ENCODE measurements around the gene SYCN.

SYCN gene

DNA sequence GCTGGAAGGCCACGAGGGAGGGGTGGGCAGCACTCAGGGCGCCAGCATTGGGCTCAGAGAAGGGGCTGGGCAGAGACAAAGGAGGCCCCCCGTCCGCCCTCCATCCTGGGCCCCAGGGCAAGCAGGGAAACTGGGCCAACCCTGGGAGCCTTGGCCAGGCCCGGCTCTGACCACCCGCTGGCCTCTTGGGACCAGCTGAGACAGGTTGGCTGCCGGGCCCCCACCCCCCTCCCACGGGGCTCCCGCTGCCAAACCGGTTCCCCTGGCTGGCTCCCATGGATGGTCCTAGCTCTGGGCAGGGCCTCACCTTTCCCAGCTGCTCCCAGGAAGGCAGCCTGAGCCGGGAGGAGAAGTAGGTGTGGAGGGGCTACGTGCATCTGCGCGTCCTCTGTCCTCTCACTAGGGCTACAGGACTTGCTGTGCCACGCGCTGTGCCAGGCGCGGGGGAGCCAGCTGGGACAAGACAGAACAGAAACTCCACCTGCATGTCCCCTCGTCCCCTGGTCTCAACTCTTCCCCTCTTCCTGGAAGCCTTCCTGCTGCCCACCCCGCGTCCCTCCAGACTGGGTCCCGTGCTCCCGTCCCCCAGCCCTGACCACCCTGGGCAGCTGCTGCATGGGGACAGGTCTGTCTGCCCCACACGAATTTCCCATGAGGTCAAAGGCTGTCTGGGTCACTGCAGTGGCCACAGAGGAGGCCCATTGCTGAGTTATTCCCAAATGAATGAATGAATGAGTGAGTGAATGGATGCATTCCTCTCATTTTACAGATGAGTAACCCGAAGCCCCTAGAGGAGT is 36.4 kb downstream of the SYCN start:
- H3K9me3 ChIP-seq (ENCODE audit: insufficient read depth, low read depth, low read length) = no peaks in the 10 kb centered on the region
- peaks cover 23% of the 10 kb centered on the region; the same call in 1 of the 2 replicates for H3K36me3 ChIP-seq (ENCODE audit: insufficient read depth, low read length)
- H4K20me1 ChIP-seq (ENCODE audit: insufficient read depth, low read length, poor library complexity, severe bottlenecking) = peaks cover 17% of the 10 kb centered on the region

DNA sequence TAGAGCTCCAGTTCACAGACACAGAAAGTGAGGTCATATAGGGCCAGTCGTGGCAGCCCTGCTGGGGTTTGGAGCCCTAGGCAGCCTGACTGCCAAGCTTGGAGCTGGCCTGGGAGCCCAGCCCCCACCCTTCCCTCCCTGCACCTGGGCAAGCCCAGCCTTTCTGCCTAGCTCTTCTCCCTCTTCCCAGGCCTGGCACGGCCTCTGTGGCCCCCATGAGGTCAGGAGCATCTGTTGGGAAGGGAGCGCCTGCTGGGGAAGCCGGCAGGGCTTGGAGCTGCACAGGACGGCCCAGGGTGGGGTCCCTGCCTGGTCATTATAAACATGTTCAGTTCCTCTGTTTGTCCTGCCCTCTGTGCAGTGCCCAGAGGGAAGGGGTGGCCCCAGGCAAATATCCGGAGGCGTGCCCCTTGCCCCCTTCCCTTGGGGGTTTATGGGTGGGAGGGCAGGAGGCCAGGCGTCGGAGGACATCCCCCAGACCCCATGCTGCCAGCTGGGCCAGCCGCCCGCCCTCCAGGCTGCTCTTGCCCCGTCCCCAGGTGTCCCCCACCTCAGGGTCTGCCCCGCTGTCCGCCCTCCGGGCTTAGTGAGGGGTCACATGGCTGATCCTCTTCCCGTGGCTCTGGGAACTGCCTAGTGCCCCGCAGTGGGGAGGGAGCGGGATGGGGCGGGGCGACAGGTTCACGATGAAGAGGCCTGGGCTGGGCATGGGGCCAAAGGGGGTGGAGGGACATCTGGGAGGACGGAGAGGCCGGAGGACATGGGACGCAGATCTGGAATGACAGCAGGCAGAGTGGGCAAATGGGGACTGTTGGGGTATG is 37.3 kb downstream of the SYCN start:
- TF ChIP-seq, protein P1, sequence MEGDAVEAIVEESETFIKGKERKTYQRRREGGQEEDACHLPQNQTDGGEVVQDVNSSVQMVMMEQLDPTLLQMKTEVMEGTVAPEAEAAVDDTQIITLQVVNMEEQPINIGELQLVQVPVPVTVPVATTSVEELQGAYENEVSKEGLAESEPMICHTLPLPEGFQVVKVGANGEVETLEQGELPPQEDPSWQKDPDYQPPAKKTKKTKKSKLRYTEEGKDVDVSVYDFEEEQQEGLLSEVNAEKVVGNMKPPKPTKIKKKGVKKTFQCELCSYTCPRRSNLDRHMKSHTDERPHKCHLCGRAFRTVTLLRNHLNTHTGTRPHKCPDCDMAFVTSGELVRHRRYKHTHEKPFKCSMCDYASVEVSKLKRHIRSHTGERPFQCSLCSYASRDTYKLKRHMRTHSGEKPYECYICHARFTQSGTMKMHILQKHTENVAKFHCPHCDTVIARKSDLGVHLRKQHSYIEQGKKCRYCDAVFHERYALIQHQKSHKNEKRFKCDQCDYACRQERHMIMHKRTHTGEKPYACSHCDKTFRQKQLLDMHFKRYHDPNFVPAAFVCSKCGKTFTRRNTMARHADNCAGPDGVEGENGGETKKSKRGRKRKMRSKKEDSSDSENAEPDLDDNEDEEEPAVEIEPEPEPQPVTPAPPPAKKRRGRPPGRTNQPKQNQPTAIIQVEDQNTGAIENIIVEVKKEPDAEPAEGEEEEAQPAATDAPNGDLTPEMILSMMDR (conservative IDR thresholded peaks at IDR 0.05; ENCODE audit: low read length) = no peak
- TF ChIP-seq EZH2phosphoT487 (IDR thresholded peaks at IDR 0.05; ENCODE audit: borderline replicate concordance) = no peak
- Histone ChIP-seq H3K27me3 (ENCODE audit: insufficient read depth, low read length, poor library complexity, severe bottlenecking) (no peaks in the 10 kb centered on the region), H4K20me1 (ENCODE audit: insufficient read depth, low read length, poor library complexity, severe bottlenecking) (peaks cover 20% of the 10 kb centered on the region), H3K79me2 (ENCODE audit: insufficient read depth, low read length) (peaks cover 27% of the 10 kb centered on the region; the same call in 1 of the 2 replicates), H3K9me3 (ENCODE audit: insufficient read depth, low read depth, low read length) (no peaks in the 10 kb centered on the region), H3K4me3 (ENCODE audit: low read length, poor library complexity, severe bottlenecking) (no peak overlapping the region), H3K4me1 (ENCODE audit: insufficient read depth, low read length, poor library complexity, severe bottlenecking) (no peaks in the 10 kb centered on the region), H3K4me2 (ENCODE audit: low read depth, low read length, poor library complexity, severe bottlenecking) (no peak overlapping the region), H3K9me2 (replicated peaks; ENCODE audit: low read depth, low read length) (no peaks in the 10 kb centered on the region), H3F3A (ENCODE audit: low read depth) (no peaks in the 10 kb centered on the region), H3K36me3 (ENCODE audit: insufficient read depth, low read length) (peaks cover 18% of the 10 kb centered on the region; the same call in 1 of the 2 replicates), H3K9ac (ENCODE audit: low read depth, low read length, poor library complexity, severe bottlenecking) (no peak overlapping the region), H2AFZ (ENCODE audit: low read length) (no peak overlapping the region)

More for the DNA sequence above, 36.4 kb downstream of the SYCN start:
- Histone ChIP-seq H3K9ac (ENCODE audit: low read depth, low read length, poor library complexity, severe bottlenecking) (no peak overlapping the region), H3F3A (ENCODE audit: low read depth) (no peaks in the 10 kb centered on the region), H2AFZ (ENCODE audit: low read length) (no peak overlapping the region), H3K4me1 (ENCODE audit: insufficient read depth, low read length, poor library complexity, severe bottlenecking) (no peaks in the 10 kb centered on the region), H3K4me3 (ENCODE audit: low read length, poor library complexity, severe bottlenecking) (no peak overlapping the region), H3K79me2 (ENCODE audit: insufficient read depth, low read length) (peaks cover 24% of the 10 kb centered on the region; the same call in 1 of the 2 replicates), H3K27me3 (ENCODE audit: insufficient read depth, low read length, poor library complexity, severe bottlenecking) (no peaks in the 10 kb centered on the region), H3K9me2 (replicated peaks; ENCODE audit: low read depth, low read length) (no peaks in the 10 kb centered on the region), H3K4me2 (ENCODE audit: low read depth, low read length, poor library complexity, severe bottlenecking) (no peak overlapping the region)
- TF ChIP-seq, protein P1 (conservative IDR thresholded peaks at IDR 0.05; ENCODE audit: low read length) = no peak
- TF ChIP-seq EZH2phosphoT487 (IDR thresholded peaks at IDR 0.05; ENCODE audit: borderline replicate concordance) = no peak

DNA sequence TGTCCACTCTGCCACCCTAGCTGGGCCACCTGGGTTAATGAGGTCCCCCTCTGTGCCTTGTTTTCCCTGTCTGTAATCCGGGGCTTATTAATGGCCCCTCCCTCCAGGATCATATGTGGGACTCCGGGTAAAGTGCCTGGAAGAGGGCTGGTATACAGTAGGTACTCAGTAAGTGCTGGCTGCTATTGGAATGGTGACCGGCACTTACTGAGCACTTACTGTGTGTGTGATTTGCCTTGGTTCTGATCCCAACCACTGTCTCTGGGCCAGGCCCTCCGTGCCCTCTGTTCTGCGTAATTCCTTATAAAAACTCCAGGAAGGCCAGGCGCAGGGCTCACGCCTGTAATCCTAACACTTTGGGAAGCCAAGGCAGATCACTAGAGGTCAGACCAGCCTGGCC is 38.2 kb downstream of the SYCN start:
- Histone ChIP-seq H3K4me1 (ENCODE audit: insufficient read depth, low read length, poor library complexity, severe bottlenecking) (no peaks in the 10 kb centered on the region), H3K4me2 (ENCODE audit: low read depth, low read length, poor library complexity, severe bottlenecking) (no peak overlapping the region), H3K9me2 (replicated peaks; ENCODE audit: low read depth, low read length) (no peaks in the 10 kb centered on the region), H3K36me3 (ENCODE audit: insufficient read depth, low read length) (peaks cover 12% of the 10 kb centered on the region; the same call in 1 of the 2 replicates), H3F3A (ENCODE audit: low read depth) (no peaks in the 10 kb centered on the region), H3K79me2 (ENCODE audit: insufficient read depth, low read length) (peaks cover 35% of the 10 kb centered on the region; the same call in 1 of the 2 replicates), H3K9me3 (ENCODE audit: insufficient read depth, low read depth, low read length) (no peaks in the 10 kb centered on the region), H4K20me1 (ENCODE audit: insufficient read depth, low read length, poor library complexity, severe bottlenecking) (peaks cover 22% of the 10 kb centered on the region), H3K4me3 (ENCODE audit: low read length, poor library complexity, severe bottlenecking) (no peak overlapping the region), H3K27me3 (ENCODE audit: insufficient read depth, low read length, poor library complexity, severe bottlenecking) (no peaks in the 10 kb centered on the region), H3K9ac (ENCODE audit: low read depth, low read length, poor library complexity, severe bottlenecking) (no peak overlapping the region), H2AFZ (ENCODE audit: low read length) (no peak overlapping the region)
- TF ChIP-seq, protein P1 (conservative IDR thresholded peaks at IDR 0.05; ENCODE audit: low read length) = no peak
- TF ChIP-seq EZH2phosphoT487 (IDR thresholded peaks at IDR 0.05; ENCODE audit: borderline replicate concordance) = no peak

Data from Loucy (cell line).